ENCODE data around the gene ASPDH. TPM values are rescaled to one million over a fixed set of nuclear protein-coding genes. Genes with fewer than 3 reads are reported as not detected.

Gene ASPDH
- polyA plus RNA-seq, 2 of the 4 experiments (the other 2 are of a cell fraction) = not detected

DNA sequence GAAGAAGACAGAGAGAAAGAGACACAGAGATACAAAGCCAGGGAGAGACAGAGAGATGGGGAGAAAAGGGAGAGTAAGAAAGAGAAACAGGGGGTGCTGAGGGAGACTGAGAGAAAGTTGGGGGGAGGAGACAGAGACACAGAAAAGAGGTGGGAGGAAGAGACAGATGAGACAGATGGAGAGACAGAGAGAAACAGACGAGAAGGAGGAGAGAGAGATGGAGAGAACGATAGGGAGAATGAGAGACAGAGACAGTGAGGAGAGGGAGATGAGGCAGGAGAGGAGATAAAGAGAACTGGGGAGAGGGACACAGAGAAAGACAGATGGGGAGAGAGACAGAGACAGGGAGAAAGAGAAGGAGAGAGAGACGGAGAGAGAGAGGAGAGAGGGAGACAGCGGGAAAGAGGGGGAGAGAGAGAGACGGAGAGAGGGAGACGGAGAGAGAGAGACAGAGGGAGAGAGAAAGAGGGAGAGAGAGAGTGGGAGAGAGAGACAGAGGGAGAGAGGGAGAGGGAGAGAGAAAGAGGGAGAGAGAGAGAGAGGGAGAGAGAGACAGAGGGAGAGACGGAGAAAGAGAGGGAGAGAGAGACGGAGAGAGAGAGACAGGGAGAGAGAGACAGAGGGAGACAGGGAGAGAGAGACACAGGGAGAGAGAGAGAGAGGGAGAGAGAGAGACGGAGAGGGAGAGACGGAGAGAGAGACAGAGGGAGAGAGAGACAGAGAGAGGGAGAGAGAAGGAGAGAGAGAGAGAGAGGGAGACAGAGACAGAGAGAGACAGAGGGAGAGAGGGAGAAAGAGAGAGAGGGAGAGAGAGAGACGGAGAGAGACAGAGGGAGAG, 15.3 kb downstream of the ASPDH start:
- ChIA-PET CTCF (no interaction called here), POLR2A (no interaction called here)
- ATAC-seq = no peak
- TF ChIP-seq ZFP36 (IDR thresholded peaks at IDR 0.05; ENCODE audit: borderline replicate concordance, partially characterized antibody) (peak; percentile 3), MYC (IDR thresholded peaks at IDR 0.05; ENCODE audit: borderline replicate concordance, low read length) (no peak)
- TF ChIP-seq, protein P1, sequence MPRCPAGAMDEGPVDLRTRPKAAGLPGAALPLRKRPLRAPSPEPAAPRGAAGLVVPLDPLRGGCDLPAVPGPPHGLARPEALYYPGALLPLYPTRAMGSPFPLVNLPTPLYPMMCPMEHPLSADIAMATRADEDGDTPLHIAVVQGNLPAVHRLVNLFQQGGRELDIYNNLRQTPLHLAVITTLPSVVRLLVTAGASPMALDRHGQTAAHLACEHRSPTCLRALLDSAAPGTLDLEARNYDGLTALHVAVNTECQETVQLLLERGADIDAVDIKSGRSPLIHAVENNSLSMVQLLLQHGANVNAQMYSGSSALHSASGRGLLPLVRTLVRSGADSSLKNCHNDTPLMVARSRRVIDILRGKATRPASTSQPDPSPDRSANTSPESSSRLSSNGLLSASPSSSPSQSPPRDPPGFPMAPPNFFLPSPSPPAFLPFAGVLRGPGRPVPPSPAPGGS (IDR thresholded peaks at IDR 0.05) = no peak
- no peak overlapping the region for H3K4me3 ChIP-seq
- WGBS (ENCODE audit: missing lambda C conversion rate) = 84% methylated on average over 11 of the region's 11 CpGs
- H3K4me2 ChIP-seq = no peak overlapping the region
- no peak for DNase-seq (ENCODE audit: low read depth in 1 of 2, low spot score in 1 of 2)
- no peaks in the 10 kb centered on the region for H3K9me3 ChIP-seq
- H3K27ac ChIP-seq = no peak overlapping the region
- FAIRE-seq = no peak
- peaks cover 19% of the 10 kb centered on the region for H3K4me1 ChIP-seq

DNA sequence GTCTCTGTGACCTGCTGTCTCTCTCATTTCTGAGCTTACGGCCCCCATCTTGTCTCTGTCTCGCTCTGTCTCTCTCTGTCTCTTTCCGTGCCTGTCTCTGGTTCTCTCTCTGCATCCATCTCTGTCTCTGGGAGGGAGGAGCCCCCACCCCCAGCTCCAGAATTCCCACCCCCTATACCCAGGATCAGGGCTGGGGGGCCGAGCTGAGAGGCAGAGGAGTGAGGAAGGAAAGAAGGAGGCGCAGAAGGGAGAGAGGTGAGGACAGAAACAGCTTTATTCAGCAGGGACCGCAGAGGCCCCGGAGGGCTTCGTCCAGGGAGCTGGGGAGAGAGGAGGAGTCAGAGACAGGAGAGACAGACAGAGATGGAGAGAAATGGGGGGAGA, 16.7 kb downstream of the ASPDH start:
- no peaks in the 10 kb centered on the region for H3K9me3 ChIP-seq
- H3K4me2 ChIP-seq = no peak overlapping the region
- peaks cover 24% of the 10 kb centered on the region for H3K4me1 ChIP-seq
- ATAC-seq (no peak), DNase-seq (ENCODE audit: low read depth in 1 of 2, low spot score in 1 of 2) (no peak), FAIRE-seq (no peak)
- WGBS (ENCODE audit: missing lambda C conversion rate) = 87% methylated on average over 8 of the region's 8 CpGs
- TF ChIP-seq JUN (IDR thresholded peaks at IDR 0.05) = no peak
- no peak for TF ChIP-seq BHLHE40 (IDR thresholded peaks at IDR 0.05; ENCODE audit: low read depth, low read length)
- no peak for TF ChIP-seq HOXB5 (CRISPR knock-in tag; IDR thresholded peaks at IDR 0.05)
- TF ChIP-seq, protein P2, sequence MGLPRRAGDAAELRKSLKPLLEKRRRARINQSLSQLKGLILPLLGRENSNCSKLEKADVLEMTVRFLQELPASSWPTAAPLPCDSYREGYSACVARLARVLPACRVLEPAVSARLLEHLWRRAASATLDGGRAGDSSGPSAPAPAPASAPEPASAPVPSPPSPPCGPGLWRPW (IDR thresholded peaks at IDR 0.05) = no peak
- no peak for TF ChIP-seq CHD2 (IDR thresholded peaks at IDR 0.05; ENCODE audit: low read length, partially characterized antibody)
- no peak for TF ChIP-seq HOXB13 (CRISPR knock-in tag; IDR thresholded peaks at IDR 0.05; ENCODE audit: low read depth)
- no peak for TF ChIP-seq ZNF302 (CRISPR knock-in tag; IDR thresholded peaks at IDR 0.05)
- TF ChIP-seq, protein P3, sequence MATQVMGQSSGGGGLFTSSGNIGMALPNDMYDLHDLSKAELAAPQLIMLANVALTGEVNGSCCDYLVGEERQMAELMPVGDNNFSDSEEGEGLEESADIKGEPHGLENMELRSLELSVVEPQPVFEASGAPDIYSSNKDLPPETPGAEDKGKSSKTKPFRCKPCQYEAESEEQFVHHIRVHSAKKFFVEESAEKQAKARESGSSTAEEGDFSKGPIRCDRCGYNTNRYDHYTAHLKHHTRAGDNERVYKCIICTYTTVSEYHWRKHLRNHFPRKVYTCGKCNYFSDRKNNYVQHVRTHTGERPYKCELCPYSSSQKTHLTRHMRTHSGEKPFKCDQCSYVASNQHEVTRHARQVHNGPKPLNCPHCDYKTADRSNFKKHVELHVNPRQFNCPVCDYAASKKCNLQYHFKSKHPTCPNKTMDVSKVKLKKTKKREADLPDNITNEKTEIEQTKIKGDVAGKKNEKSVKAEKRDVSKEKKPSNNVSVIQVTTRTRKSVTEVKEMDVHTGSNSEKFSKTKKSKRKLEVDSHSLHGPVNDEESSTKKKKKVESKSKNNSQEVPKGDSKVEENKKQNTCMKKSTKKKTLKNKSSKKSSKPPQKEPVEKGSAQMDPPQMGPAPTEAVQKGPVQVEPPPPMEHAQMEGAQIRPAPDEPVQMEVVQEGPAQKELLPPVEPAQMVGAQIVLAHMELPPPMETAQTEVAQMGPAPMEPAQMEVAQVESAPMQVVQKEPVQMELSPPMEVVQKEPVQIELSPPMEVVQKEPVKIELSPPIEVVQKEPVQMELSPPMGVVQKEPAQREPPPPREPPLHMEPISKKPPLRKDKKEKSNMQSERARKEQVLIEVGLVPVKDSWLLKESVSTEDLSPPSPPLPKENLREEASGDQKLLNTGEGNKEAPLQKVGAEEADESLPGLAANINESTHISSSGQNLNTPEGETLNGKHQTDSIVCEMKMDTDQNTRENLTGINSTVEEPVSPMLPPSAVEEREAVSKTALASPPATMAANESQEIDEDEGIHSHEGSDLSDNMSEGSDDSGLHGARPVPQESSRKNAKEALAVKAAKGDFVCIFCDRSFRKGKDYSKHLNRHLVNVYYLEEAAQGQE (IDR thresholded peaks at IDR 0.05) = no peak
- no peak for TF ChIP-seq TP53 (CRISPR knock-in tag; IDR thresholded peaks at IDR 0.05)
- TF ChIP-seq PHF8 (IDR thresholded peaks at IDR 0.05; ENCODE audit: borderline replicate concordance, low read depth) = no peak
- no peak for TF ChIP-seq NPAS2 (CRISPR knock-in tag; IDR thresholded peaks at IDR 0.05; ENCODE audit: borderline replicate concordance)
- no peak for TF ChIP-seq FOSL2 (IDR thresholded peaks at IDR 0.05)
- TF ChIP-seq FOSL2 (CRISPR knock-in tag; IDR thresholded peaks at IDR 0.05) = no peak
- ChIA-PET POLR2A (interaction anchor here (1.0 kb wide), 1 partner anchor 9 kb away, joined by 5 read pairs; no protein-coding TSS in a partner anchor), CTCF (interaction anchor here (0.8 to 2.0 kb wide), 6 partner anchors 9 to 128 kb away, joined by 3 to 7 read pairs (median 3); partner anchors contain the start of gene JOSD2)
- H3K4me3 ChIP-seq = no peak overlapping the region
- no peak overlapping the region for H3K27ac ChIP-seq

All from A549 (cell line).